ENCODE measurements around the gene CREBL2. TPM values are rescaled to one million over a fixed set of nuclear protein-coding genes. Genes with fewer than 3 reads are reported as not detected.
"Not testable (repeated sequence)": the region's sequence is repeated elsewhere in the genome, so short reads cannot be mapped to it uniquely, and the experiment has no call there.

The CREBL2 gene
- total RNA-seq, 1 donor = 33.2 TPM

GRCh38 chr12:12577786-12578185, 33.9 kb upstream of the CREBL2 start:
- no peak overlapping the region for H3K4me3 ChIP-seq (ENCODE audit: low read depth, low read length)
- TF ChIP-seq, protein P1, sequence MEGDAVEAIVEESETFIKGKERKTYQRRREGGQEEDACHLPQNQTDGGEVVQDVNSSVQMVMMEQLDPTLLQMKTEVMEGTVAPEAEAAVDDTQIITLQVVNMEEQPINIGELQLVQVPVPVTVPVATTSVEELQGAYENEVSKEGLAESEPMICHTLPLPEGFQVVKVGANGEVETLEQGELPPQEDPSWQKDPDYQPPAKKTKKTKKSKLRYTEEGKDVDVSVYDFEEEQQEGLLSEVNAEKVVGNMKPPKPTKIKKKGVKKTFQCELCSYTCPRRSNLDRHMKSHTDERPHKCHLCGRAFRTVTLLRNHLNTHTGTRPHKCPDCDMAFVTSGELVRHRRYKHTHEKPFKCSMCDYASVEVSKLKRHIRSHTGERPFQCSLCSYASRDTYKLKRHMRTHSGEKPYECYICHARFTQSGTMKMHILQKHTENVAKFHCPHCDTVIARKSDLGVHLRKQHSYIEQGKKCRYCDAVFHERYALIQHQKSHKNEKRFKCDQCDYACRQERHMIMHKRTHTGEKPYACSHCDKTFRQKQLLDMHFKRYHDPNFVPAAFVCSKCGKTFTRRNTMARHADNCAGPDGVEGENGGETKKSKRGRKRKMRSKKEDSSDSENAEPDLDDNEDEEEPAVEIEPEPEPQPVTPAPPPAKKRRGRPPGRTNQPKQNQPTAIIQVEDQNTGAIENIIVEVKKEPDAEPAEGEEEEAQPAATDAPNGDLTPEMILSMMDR (IDR thresholded peaks at IDR 0.05; ENCODE audit: insufficient read depth, low read depth, low read length) = no peak
- no peak for DNase-seq (ENCODE audit: low read depth)

DNA sequence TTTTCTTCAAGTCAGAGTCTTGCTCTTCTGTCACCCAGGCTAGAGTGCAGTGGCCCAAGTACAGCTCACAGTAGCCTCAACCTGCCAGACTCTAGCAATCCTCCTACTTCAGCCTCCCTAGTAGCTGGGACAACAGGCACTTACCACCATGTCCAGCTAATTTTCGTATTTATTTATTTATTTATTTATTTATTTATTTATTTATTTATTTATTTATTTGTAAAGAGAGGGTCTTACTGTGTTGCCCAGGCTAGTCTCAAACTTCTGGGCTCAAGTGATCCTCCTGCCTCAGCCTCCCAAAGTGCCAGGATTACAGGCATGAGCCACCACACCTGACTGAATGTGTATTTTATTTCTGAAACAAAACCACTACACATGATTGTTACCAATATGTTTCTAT, 31.0 kb upstream of the CREBL2 start:
- H3K4me3 ChIP-seq (ENCODE audit: low read depth, low read length); DNase-seq (ENCODE audit: low read depth): not testable (repeated sequence)

GRCh38 chr12:12582193-12582881, 29.3 kb upstream of the CREBL2 start:
- H3K4me3 ChIP-seq (ENCODE audit: low read depth, low read length) = no peak overlapping the region
- DNase-seq (ENCODE audit: low read depth) = no peak
- TF ChIP-seq, protein P1 (IDR thresholded peaks at IDR 0.05; ENCODE audit: insufficient read depth, low read depth, low read length) = no peak

GRCh38 chr12:12582895-12583303, 28.8 kb upstream of the CREBL2 start:
- peak; percentile 72 for DNase-seq (ENCODE audit: low read depth)
- no peak overlapping the region for H3K4me3 ChIP-seq (ENCODE audit: low read depth, low read length)
- TF ChIP-seq, protein P1 (IDR thresholded peaks at IDR 0.05; ENCODE audit: insufficient read depth, low read depth, low read length) = no peak

DNA sequence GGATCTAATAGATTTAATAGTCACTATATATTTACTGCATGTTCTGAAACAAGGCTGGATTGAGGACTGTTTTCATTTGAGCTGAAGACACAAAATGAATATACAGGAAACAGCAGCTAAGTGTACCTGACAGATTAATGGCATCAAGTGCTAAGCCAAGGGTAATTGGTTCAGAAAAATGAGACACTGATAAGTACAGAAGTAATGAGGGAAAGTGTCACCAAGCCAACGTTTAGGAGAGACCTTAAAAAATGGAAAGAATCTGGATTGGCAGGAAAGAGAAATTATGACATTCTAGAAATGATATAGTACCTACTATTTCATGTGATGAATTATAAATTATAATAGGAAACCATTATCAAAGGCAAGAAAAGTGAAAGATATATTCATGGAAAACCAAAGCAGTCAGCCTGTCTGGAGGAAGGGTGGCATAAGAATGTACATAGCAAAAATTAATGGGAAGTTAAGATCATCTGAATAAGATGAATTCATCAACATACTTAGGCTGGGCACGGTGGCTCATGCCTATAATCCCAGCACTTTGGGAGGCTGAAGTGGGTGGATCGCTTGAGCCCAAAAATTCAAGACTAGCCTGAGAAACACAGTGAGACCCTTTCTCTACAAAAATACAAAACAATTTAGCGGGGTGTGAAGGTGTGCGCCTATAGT, 28.0 kb upstream of the CREBL2 start:
- DNase-seq (ENCODE audit: low read depth) = no peak
- H3K4me3 ChIP-seq (ENCODE audit: low read depth, low read length) = no peak overlapping the region
- TF ChIP-seq, protein P1 (IDR thresholded peaks at IDR 0.05; ENCODE audit: insufficient read depth, low read depth, low read length) = no peak

GRCh38 chr12:12585115-12585863, 26.4 kb upstream of the CREBL2 start:
- H3K4me3 ChIP-seq (ENCODE audit: low read depth, low read length) = no peak overlapping the region
- TF ChIP-seq, protein P1 (IDR thresholded peaks at IDR 0.05; ENCODE audit: insufficient read depth, low read depth, low read length) = no peak
- no peak for DNase-seq (ENCODE audit: low read depth)
